ENCODE results near the gene DYSF.

Gene DYSF

GRCh38 chr2:71680925-71681324, 227.6 kb downstream of the DYSF start:
- TF ChIP-seq REST (IDR thresholded peaks at IDR 0.05; ENCODE audit: insufficient read depth in 1 of 2, low read depth in 2 of 2, low read length in 2 of 2) (no peak), TAF1 (IDR thresholded peaks at IDR 0.05; ENCODE audit: borderline replicate concordance, insufficient read depth, low read length) (no peak), FOXP2 (optimal IDR thresholded peaks at IDR 0.05; ENCODE audit: borderline replicate concordance, extremely low read depth, extremely low read length, insufficient read depth) (no peak), SIN3A (IDR thresholded peaks at IDR 0.05; ENCODE audit: borderline replicate concordance, insufficient read depth, low read length) (no peak), POLR2AphosphoS5 (IDR thresholded peaks at IDR 0.05; ENCODE audit: low read depth, low read length) (no peak)

GRCh38 chr2:71681626-71682025, 228.3 kb downstream of the DYSF start:
- TF ChIP-seq TAF1 (IDR thresholded peaks at IDR 0.05; ENCODE audit: borderline replicate concordance, insufficient read depth, low read length): no peak
- no peak for TF ChIP-seq FOXP2 (optimal IDR thresholded peaks at IDR 0.05; ENCODE audit: borderline replicate concordance, extremely low read depth, extremely low read length, insufficient read depth)
- TF ChIP-seq REST (IDR thresholded peaks at IDR 0.05; ENCODE audit: insufficient read depth in 1 of 2, low read depth in 2 of 2, low read length in 2 of 2): no peak
- no peak for TF ChIP-seq POLR2AphosphoS5 (IDR thresholded peaks at IDR 0.05; ENCODE audit: low read depth, low read length)
- TF ChIP-seq SIN3A (IDR thresholded peaks at IDR 0.05; ENCODE audit: borderline replicate concordance, insufficient read depth, low read length): no peak

- no peak for TF ChIP-seq REST (IDR thresholded peaks at IDR 0.05; ENCODE audit: insufficient read depth in 1 of 2, low read depth in 2 of 2, low read length in 2 of 2)
- no peak for TF ChIP-seq POLR2AphosphoS5 (IDR thresholded peaks at IDR 0.05; ENCODE audit: low read depth, low read length)
Measured at GRCh38 chr2:71682341-71682740, 229.0 kb downstream of the DYSF start.

- TF ChIP-seq REST (IDR thresholded peaks at IDR 0.05; ENCODE audit: insufficient read depth in 1 of 2, low read depth in 2 of 2, low read length in 2 of 2) (no peak), FOXP2 (optimal IDR thresholded peaks at IDR 0.05; ENCODE audit: borderline replicate concordance, extremely low read depth, extremely low read length, insufficient read depth) (no peak), POLR2AphosphoS5 (IDR thresholded peaks at IDR 0.05; ENCODE audit: low read depth, low read length) (no peak)
Measured at GRCh38 chr2:71683070-71683469, 229.7 kb downstream of the DYSF start.

GRCh38 chr2:71683666-71684065, 230.3 kb downstream of the DYSF start:
- no peak for TF ChIP-seq REST (IDR thresholded peaks at IDR 0.05; ENCODE audit: insufficient read depth in 1 of 2, low read depth in 2 of 2, low read length in 2 of 2)
- TF ChIP-seq TAF1 (IDR thresholded peaks at IDR 0.05; ENCODE audit: borderline replicate concordance, insufficient read depth, low read length): no peak
- TF ChIP-seq POLR2AphosphoS5 (IDR thresholded peaks at IDR 0.05; ENCODE audit: low read depth, low read length): no peak
- no peak for TF ChIP-seq SIN3A (IDR thresholded peaks at IDR 0.05; ENCODE audit: borderline replicate concordance, insufficient read depth, low read length)
- TF ChIP-seq FOXP2 (optimal IDR thresholded peaks at IDR 0.05; ENCODE audit: borderline replicate concordance, extremely low read depth, extremely low read length, insufficient read depth): no peak

Data from PFSK-1 (cell line).